IMR-90 (cell line): ENCODE results near the gene POU2F2. TPM values are rescaled to one million over a fixed set of nuclear protein-coding genes. Genes with fewer than 3 reads are reported as not detected.

ENCODE experiments used
- ATAC-seq: fragments of 200-7000 bp; cut with Tn5 transposase; 2 replicates; pipeline ENCODE4 v1.9.1; 2020; ENCODE audit warnings: low read depth, mild to moderate bottlenecking, moderate library complexity
- BruUV-seq: library from RNA; stranded (reverse); fragments of 400-500 nt; replicated peaks from 2 replicates; lab custom pipeline; 2021; lab: Mats Ljungman, UMichigan
- CTCF ChIA-PET: fragments of 300-600 bp; formaldehyde crosslinking; extraction: SDS; loops from one replicate; lab custom pipeline; 2021; ENCODE audit warnings: antibody characterized with exemption; lab: Yijun Ruan, JAX
- POLR2A ChIA-PET: fragments of 300-600 bp; sonication (Branson Sonifier 250); formaldehyde crosslinking; loops from one replicate; lab custom pipeline; 2022; ENCODE audit warnings: antibody characterized with exemption; ENCODE audit not compliant: unreplicated experiment; lab: Charles Lee
- DNase-seq: peaks from one replicate; pipeline ENCODE4 v3.0.0; 2013
- H2AFZ ChIP-seq: replicated peaks from 2 replicates; pipeline ENCODE3; 2013; ENCODE audit warnings: low read length, mild to moderate bottlenecking; ENCODE audit not compliant: poor library complexity
- H2AK5ac ChIP-seq: 2 replicates; pipeline ENCODE4 v1.6.1; 2013; ENCODE audit warnings: low read depth, low read length, inconsistent platforms
- H2AK9ac ChIP-seq: replicated peaks from 2 replicates; pipeline ENCODE3; 2013; ENCODE audit warnings: mild to moderate bottlenecking, low read depth, low read length, moderate library complexity; ENCODE audit not compliant: poor library complexity
- H2BK120ac ChIP-seq: 2 replicates; pipeline ENCODE4 v1.6.1; 2013; ENCODE audit warnings: low read depth, low read length, inconsistent platforms
- H2BK15ac ChIP-seq: 3 replicates; pipeline ENCODE4 v1.6.1; 2013; ENCODE audit warnings: low read depth, low read length, inconsistent platforms
- H2BK20ac ChIP-seq: 2 replicates; pipeline ENCODE4 v1.6.1; 2013; ENCODE audit warnings: low read depth, mild to moderate bottlenecking, inconsistent platforms, low read length, moderate library complexity
- H2BK5ac ChIP-seq: 2 replicates; pipeline ENCODE4 v1.6.1; 2013; ENCODE audit warnings: mild to moderate bottlenecking, low read depth, low read length, inconsistent platforms; ENCODE audit not compliant: poor library complexity, severe bottlenecking
- H3K14ac ChIP-seq: replicated peaks from 2 replicates; pipeline ENCODE4 v1.6.1; 2013; ENCODE audit warnings: low read depth, low read length, inconsistent platforms
- H3K18ac ChIP-seq: 2 replicates; pipeline ENCODE4 v1.6.1; 2013; ENCODE audit warnings: low read depth, low read length, control low read depth
- H3K23ac ChIP-seq: 2 replicates; pipeline ENCODE4 v1.6.1; 2013; ENCODE audit warnings: low read depth, low read length, inconsistent platforms
- H3K27ac ChIP-seq: 2 replicates; pipeline ENCODE4 v1.5.1; 2013; ENCODE audit warnings: mild to moderate bottlenecking, control low read depth, low read length; ENCODE audit not compliant: insufficient read depth
- H3K27me3 ChIP-seq: 2 replicates; pipeline ENCODE4 v1.6.1; 2013; ENCODE audit warnings: low read length; ENCODE audit not compliant: control insufficient read depth, insufficient read depth
- H3K36me3 ChIP-seq: 2 replicates; pipeline ENCODE4 v1.6.1; 2013; ENCODE audit warnings: low read length, mixed read lengths; ENCODE audit not compliant: control insufficient read depth, insufficient read depth
- H3K4ac ChIP-seq: 2 replicates; pipeline ENCODE4 v1.6.1; 2013; ENCODE audit warnings: low read depth, low read length, inconsistent platforms
- H3K4me1 ChIP-seq: 2 replicates; pipeline ENCODE4 v1.6.1; 2013; ENCODE audit warnings: low read length, mixed read lengths; ENCODE audit not compliant: control insufficient read depth, insufficient read depth
- H3K4me2 ChIP-seq: 2 replicates; pipeline ENCODE4 v1.6.1; 2013; ENCODE audit warnings: low read depth, mild to moderate bottlenecking, control low read depth, low read length, moderate library complexity
- H3K4me3 ChIP-seq: 2 replicates; pipeline ENCODE4 v1.5.1; 2013; ENCODE audit warnings: low read depth, mild to moderate bottlenecking, control low read depth, low read length, moderate library complexity; ENCODE audit not compliant: insufficient read depth
- H3K56ac ChIP-seq: 2 replicates; pipeline ENCODE4 v1.6.1; 2013; ENCODE audit warnings: low read length, inconsistent platforms; ENCODE audit not compliant: insufficient read depth; ENCODE audit errors: extremely low read depth
- H3K79me1 ChIP-seq, 2 experiments: 2 replicates each; pipeline ENCODE4 v1.6.1; 2013; ENCODE audit warnings: low read length in 2 of 2, inconsistent platforms in 1 of 2, low read depth in 1 of 2
- H3K9ac ChIP-seq: 2 replicates; pipeline ENCODE4 v1.6.1; 2013; ENCODE audit warnings: low read depth, low read length, control low read depth
- H3K9me1 ChIP-seq: 2 replicates; pipeline ENCODE4 v1.6.1; 2013; ENCODE audit warnings: low read length, inconsistent platforms; ENCODE audit not compliant: insufficient read depth
- H3K9me3 ChIP-seq: 2 replicates; pipeline ENCODE4 v1.6.1; 2013; ENCODE audit warnings: low read length; ENCODE audit not compliant: control insufficient read depth, insufficient read depth
- H4K20me1 ChIP-seq: 2 replicates; pipeline ENCODE4 v1.6.1; 2013; ENCODE audit warnings: low read length, inconsistent platforms; ENCODE audit not compliant: insufficient read depth
- H4K5ac ChIP-seq: 2 replicates; pipeline ENCODE4 v1.6.1; 2013; ENCODE audit warnings: mild to moderate bottlenecking, low read depth, low read length, control low read depth
- H4K8ac ChIP-seq, 2 experiments: 2 replicates each; pipeline ENCODE4 v1.6.1; 2013; ENCODE audit warnings: low read depth in 2 of 2, low read length in 2 of 2, control low read depth in 1 of 2, inconsistent platforms in 1 of 2
- H4K91ac ChIP-seq: 2 replicates; pipeline ENCODE4 v1.6.1; 2013; ENCODE audit warnings: low read depth, low read length, inconsistent platforms; ENCODE audit not compliant: insufficient read depth
- BHLHE40 ChIP-seq: fragments of 150-350 bp; IDR thresholded peaks from 2 replicates; pipeline ENCODE4 v1.6.1; 2016; ENCODE audit warnings: mild to moderate bottlenecking, low read depth, low read length
- FOS ChIP-seq: fragments of 150-350 bp; IDR thresholded peaks from 2 replicates; pipeline ENCODE4 v1.6.1; 2016; ENCODE audit warnings: low read depth, low read length
- MAFK ChIP-seq: IDR thresholded peaks from 2 replicates; pipeline ENCODE4 v1.6.1; 2012; ENCODE audit warnings: low read depth, low read length, improper control_type of control experiment
- MAZ ChIP-seq: IDR thresholded peaks from 2 replicates; pipeline ENCODE4 v1.6.1; 2012; ENCODE audit warnings: low read depth, mild to moderate bottlenecking, low read length, improper control_type of control experiment, moderate library complexity, borderline replicate concordance
- NFE2L2 ChIP-seq: fragments of 150-350 bp; IDR thresholded peaks from 2 replicates; pipeline ENCODE4 v1.6.1; 2016; ENCODE audit warnings: low read depth, mild to moderate bottlenecking, low read length
- POLR2A ChIP-seq: IDR thresholded peaks from 2 replicates; pipeline ENCODE4 v1.6.1; 2012; ENCODE audit warnings: mild to moderate bottlenecking, low read depth, low read length
- RCOR1 ChIP-seq: IDR thresholded peaks from 2 replicates; pipeline ENCODE4 v1.6.1; 2012; ENCODE audit warnings: mild to moderate bottlenecking, low read length, improper control_type of control experiment; ENCODE audit not compliant: insufficient replicate concordance
- RFX5 ChIP-seq: IDR thresholded peaks from 2 replicates; pipeline ENCODE4 v1.8.0; 2012; ENCODE audit warnings: low read depth, mild to moderate bottlenecking, low read length, moderate library complexity
- WGBS, 2 experiments: methylation state at CpG; one replicate each; pipeline versions ENCODE4 v1.1.5 to v1.1.7; 2013; ENCODE audit warnings: missing lambda C conversion rate in 2 of 2; ENCODE audit not compliant: insufficient read length in 1 of 2; ENCODE audit errors: extremely low coverage in 2 of 2; 5-methylcytosine and 5-hydroxymethylcytosine counted together
- dilution Hi-C: fragments of 300-500 bp; cut with HindIII; formaldehyde crosslinking; loops from one replicate; pipeline ENCODE4 v1.14.3; 2018; ENCODE audit warnings: low sequenced_read_pairs; ENCODE audit not compliant: unreplicated experiment
- in situ Hi-C: fragments of 300-500 bp; cut with MboI; formaldehyde crosslinking; loops from 3 replicates; pipeline ENCODE4 v1.14.3; 2019; ENCODE audit warnings: low sequenced_read_pairs, inconsistent platforms, mixed read lengths
- intact Hi-C: fragments of 100-400 bp; cut with micrococcal nuclease; formaldehyde crosslinking; loops from 2 replicates; pipeline ENCODE4 v1.10.0; 2022
- polyA plus RNA-seq, 3 experiments: library from polyadenylated mRNA; depleted of rRNA; stranded (reverse); fragments of >200 nt; gene quantifications; 2 replicates each; pipeline ENCODE4 v1.2.3, GENCODE V29; 2012; ENCODE audit warnings: low replicate concordance in 1 of 3
- total RNA-seq: library from RNA; depleted of rRNA; stranded (reverse); fragments of >200 nt; gene quantifications from 2 replicates; pipeline ENCODE4 v1.2.3, GENCODE V29; 2012
- TF ChIP-seq, protein P1 (sequence below): conservative IDR thresholded peaks from 2 replicates; pipeline ENCODE4 v1.5.1; 2012; ENCODE audit warnings: mild to moderate bottlenecking, low read depth, low read length, improper control_type of control experiment
- TF ChIP-seq, protein P2 (sequence below): fragments of 150-350 bp; IDR thresholded peaks from 2 replicates; pipeline ENCODE4 v1.6.1; 2017; ENCODE audit warnings: mild to moderate bottlenecking, antibody characterized with exemption, low read length, low read depth

POU2F2 gene
- total and polyA plus RNA-seq, 2 of the 4 experiments (the other 2 are of a cell fraction) = 0.54 to 5.0 TPM

DNA sequence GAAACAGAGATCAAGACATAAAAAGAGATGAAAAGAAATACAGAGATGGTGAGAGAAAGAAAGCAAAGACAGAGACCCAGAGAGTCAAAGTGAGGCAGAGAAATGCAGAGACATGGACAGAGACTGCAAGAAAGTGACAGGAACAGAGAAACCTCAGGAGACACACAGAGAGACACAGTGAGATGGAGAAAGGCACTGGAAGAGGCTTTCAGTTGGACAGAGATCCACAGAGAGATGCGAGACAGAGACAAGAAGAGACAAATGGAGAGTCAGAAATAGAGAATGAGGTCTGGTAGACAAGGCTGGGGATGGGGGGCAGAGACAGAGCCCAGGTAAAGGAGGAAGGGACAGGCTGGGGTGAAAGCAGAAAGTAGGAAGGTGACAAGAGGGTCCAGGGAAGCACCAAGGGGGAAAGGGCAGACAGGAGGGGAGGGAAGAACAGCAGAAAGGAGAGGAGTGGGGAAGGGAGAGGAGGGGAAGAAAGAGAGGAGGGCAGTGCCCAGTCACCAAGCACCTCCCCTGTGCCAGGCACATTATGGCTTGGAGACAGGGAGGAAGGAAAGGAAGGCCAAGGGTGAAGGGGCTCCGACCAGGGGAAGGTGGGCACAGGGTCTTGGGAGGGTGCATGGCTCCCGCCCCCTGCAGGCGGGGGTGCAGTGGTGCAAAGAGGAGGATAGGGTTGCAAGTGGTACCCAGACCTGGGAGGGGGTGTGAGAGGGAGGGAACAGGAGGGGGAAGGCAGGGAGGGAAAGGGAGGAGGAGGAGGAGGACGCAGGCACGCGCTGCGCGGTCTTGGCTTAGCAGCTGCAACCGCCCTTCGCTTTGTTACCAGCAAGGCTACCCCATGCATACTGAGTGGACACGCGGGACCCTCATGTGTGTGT, 46.8 kb upstream of the POU2F2 start:
- H2AK9ac ChIP-seq = no peak overlapping the region
- 0 out of 2 replicates have a peak, but pooled peaks cover 6% of the 10 kb centered on the region for H4K20me1 ChIP-seq
- peaks cover 66% of the 10 kb centered on the region for H3K27me3 ChIP-seq
- ChIA-PET POLR2A (no interaction called here), CTCF (no interaction called here)
- H4K5ac ChIP-seq = no peak overlapping the region
- intact Hi-C loops = no loop called here
- no peaks in the 10 kb centered on the region for H3K36me3 ChIP-seq
- no peak overlapping the region for H3K56ac ChIP-seq
- no peak overlapping the region for H3K4me3 ChIP-seq
- no peak overlapping the region for H3K4me2 ChIP-seq
- no peak overlapping the region for H4K8ac ChIP-seq
- no TSS peak for BruUV-seq
- dilution Hi-C loops = no loop called here
- H3K9me1 ChIP-seq = no peaks in the 10 kb centered on the region
- WGBS, 2 experiments = 50% methylated on average over 1 of the region's 13 CpGs; no CpG with 5 or more reads in 1 of the 2 experiments
- H3K23ac ChIP-seq = peak overlapping the region; percentile 26; the same call in 1 of the 2 replicates
- in situ Hi-C loops = no loop called here
- no peak overlapping the region for H3K9ac ChIP-seq
- no peak overlapping the region for H2BK20ac ChIP-seq
- H3K4me1 ChIP-seq = peaks cover 2% of the 10 kb centered on the region; the same call in 1 of the 2 replicates
- H2AFZ ChIP-seq = no peak overlapping the region
- H2BK5ac ChIP-seq = no peak overlapping the region
- H3K9me3 ChIP-seq = no peaks in the 10 kb centered on the region
- no peak overlapping the region for H3K27ac ChIP-seq
- H3K18ac ChIP-seq = no peak overlapping the region
- DNase-seq (no peak), ATAC-seq (no peak)
- H2AK5ac ChIP-seq = no peak overlapping the region; the same call in 1 of the 2 replicates
- H4K91ac ChIP-seq = no peak overlapping the region
- H3K4ac ChIP-seq = no peak overlapping the region
- no peak overlapping the region for H2BK15ac ChIP-seq
- H2BK120ac ChIP-seq = no peak overlapping the region
- TF ChIP-seq, protein P1, sequence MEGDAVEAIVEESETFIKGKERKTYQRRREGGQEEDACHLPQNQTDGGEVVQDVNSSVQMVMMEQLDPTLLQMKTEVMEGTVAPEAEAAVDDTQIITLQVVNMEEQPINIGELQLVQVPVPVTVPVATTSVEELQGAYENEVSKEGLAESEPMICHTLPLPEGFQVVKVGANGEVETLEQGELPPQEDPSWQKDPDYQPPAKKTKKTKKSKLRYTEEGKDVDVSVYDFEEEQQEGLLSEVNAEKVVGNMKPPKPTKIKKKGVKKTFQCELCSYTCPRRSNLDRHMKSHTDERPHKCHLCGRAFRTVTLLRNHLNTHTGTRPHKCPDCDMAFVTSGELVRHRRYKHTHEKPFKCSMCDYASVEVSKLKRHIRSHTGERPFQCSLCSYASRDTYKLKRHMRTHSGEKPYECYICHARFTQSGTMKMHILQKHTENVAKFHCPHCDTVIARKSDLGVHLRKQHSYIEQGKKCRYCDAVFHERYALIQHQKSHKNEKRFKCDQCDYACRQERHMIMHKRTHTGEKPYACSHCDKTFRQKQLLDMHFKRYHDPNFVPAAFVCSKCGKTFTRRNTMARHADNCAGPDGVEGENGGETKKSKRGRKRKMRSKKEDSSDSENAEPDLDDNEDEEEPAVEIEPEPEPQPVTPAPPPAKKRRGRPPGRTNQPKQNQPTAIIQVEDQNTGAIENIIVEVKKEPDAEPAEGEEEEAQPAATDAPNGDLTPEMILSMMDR = no peak
- TF ChIP-seq FOS (no peak), RFX5 (no peak), BHLHE40 (no peak), POLR2A (no peak), RCOR1 (no peak), MAZ (no peak), NFE2L2 (no peak), MAFK (no peak)
- TF ChIP-seq, protein P2, sequence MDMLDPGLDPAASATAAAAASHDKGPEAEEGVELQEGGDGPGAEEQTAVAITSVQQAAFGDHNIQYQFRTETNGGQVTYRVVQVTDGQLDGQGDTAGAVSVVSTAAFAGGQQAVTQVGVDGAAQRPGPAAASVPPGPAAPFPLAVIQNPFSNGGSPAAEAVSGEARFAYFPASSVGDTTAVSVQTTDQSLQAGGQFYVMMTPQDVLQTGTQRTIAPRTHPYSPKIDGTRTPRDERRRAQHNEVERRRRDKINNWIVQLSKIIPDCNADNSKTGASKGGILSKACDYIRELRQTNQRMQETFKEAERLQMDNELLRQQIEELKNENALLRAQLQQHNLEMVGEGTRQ = no peak
- no peak overlapping the region for H3K14ac ChIP-seq
- H3K79me1 ChIP-seq = no peaks in the 10 kb centered on the region
